SK-MEL-5 (cell line): ENCODE data around the gene MRPL57. TPM values are rescaled to one million over a fixed set of nuclear protein-coding genes. Genes with fewer than 3 reads are reported as not detected.
"Not testable (repeated sequence)": the region's sequence is repeated elsewhere in the genome, so short reads cannot be mapped to it uniquely, and the experiment has no call there.

Source experiments
- DNase-seq: peaks from one replicate; pipeline ENCODE4 v3.0.0-alpha.2; 2016; ENCODE audit warnings: low read depth, low spot score
- in situ Hi-C: cut with HindIII; loops from 2 replicates; pipeline ENCODE4 v1.10.0; 2016; ENCODE audit warnings: low sequenced_read_pairs, high pct_unique_total_duplicates, low pct_unique_long_range_greater_than_20kb
- polyA plus RNA-seq, 2 experiments: library from polyadenylated mRNA; depleted of rRNA; stranded (reverse); fragments of >200 nt; gene quantifications; 2 replicates each; pipeline ENCODE4 v1.2.3, GENCODE V29; 2015
- total RNA-seq: library from RNA; depleted of rRNA; stranded (reverse); fragments of >200 nt; shearing (Covaris generic); gene quantifications from 2 replicates; pipeline ENCODE4 v1.2.3, GENCODE V29; 2014; rRNA removed

The MRPL57 gene
- 33.6 and 39.7 TPM in 2 replicates for total RNA-seq
- 31.5 and 42.8 TPM in 2 replicates for polyA plus RNA-seq (2015; cell fraction: cytosol; rRNA removed)
- 8.1 and 9.7 TPM in 2 replicates for polyA plus RNA-seq (2015; cell fraction: nucleus; rRNA removed)

GRCh38 chr13:21176215-21176981 is at the start of gene MRPL57, which contains the start of gene SKA3:
MRPL57 (plus strand) TSS chr13:21176658; CDS start chr13:21176917, 259 bp downstream.
SKA3 (minus strand) TSS chr13:21176552; CDS start chr13:21176477, 75 bp downstream.
- in situ Hi-C loops, result no loop called here
- peak; percentile 95 for DNase-seq

- in situ Hi-C loops, result no loop called here
- DNase-seq, result no peak
Observed at GRCh38 chr13:21130116-21130515, 46.3 kb upstream of the MRPL57 start.

GRCh38 chr13:21133077-21133476 is 43.4 kb upstream of the MRPL57 start:
- in situ Hi-C loops, result no loop called here
- DNase-seq, result no peak

GRCh38 chr13:21134475-21134874 is 42.0 kb upstream of the MRPL57 start:
- no peak for DNase-seq
- in situ Hi-C loops, result no loop called here

- in situ Hi-C loops, DNase-seq: not testable (repeated sequence)
Observed at GRCh38 chr13:21135833-21136232, 40.6 kb upstream of the MRPL57 start.

- in situ Hi-C loops, result no loop called here
- DNase-seq, result no peak
Observed at GRCh38 chr13:21137696-21138095, 38.8 kb upstream of the MRPL57 start.

- in situ Hi-C loops, result no loop called here
- DNase-seq, result no peak
Observed at GRCh38 chr13:21138561-21138960, 37.9 kb upstream of the MRPL57 start.

GRCh38 chr13:21139374-21139773 is 37.1 kb upstream of the MRPL57 start:
- no peak for DNase-seq
- in situ Hi-C loops, result no loop called here

- in situ Hi-C loops, result no loop called here
- no peak for DNase-seq
Observed at GRCh38 chr13:21142766-21143165, 33.7 kb upstream of the MRPL57 start.

GRCh38 chr13:21147827-21148226 is 28.6 kb upstream of the MRPL57 start:
- in situ Hi-C loops, result no loop called here
- no peak for DNase-seq

GRCh38 chr13:21148557-21149258 is 27.8 kb upstream of the MRPL57 start:
- no peak for DNase-seq
- in situ Hi-C loops, result no loop called here

GRCh38 chr13:21149568-21149967 is 26.9 kb upstream of the MRPL57 start:
- in situ Hi-C loops, result no loop called here
- no peak for DNase-seq

GRCh38 chr13:21150013-21150412 is 26.4 kb upstream of the MRPL57 start:
- in situ Hi-C loops, result no loop called here
- DNase-seq, result no peak

GRCh38 chr13:21152251-21152899 is 24.1 kb upstream of the MRPL57 start:
- no peak for DNase-seq
- in situ Hi-C loops, result no loop called here

- no peak for DNase-seq
- in situ Hi-C loops, result no loop called here
Observed at GRCh38 chr13:21164631-21165030, 11.8 kb upstream of the MRPL57 start.

GRCh38 chr13:21165606-21166005 is 10.9 kb upstream of the MRPL57 start:
- in situ Hi-C loops, DNase-seq: not testable (repeated sequence)

- in situ Hi-C loops, result no loop called here
- no peak for DNase-seq
Observed at GRCh38 chr13:21171420-21171819, 5.0 kb upstream of the MRPL57 start.

GRCh38 chr13:21173767-21174166 is 2.7 kb upstream of the MRPL57 start:
- in situ Hi-C loops, DNase-seq: not testable (repeated sequence)
